ENCODE results near the gene SPSB1. TPM values are rescaled to one million over a fixed set of nuclear protein-coding genes. Genes with fewer than 3 reads are reported as not detected.

Gene SPSB1
- polyA plus RNA-seq, 1 donor (not counting 4 experiments of a cell fraction or from before 2014, with no cell fraction given) = 19.8 TPM

- no peaks in the 10 kb centered on the region for H3K9me3 ChIP-seq (ENCODE audit: control insufficient read depth, low read depth, low read length)
- H3K27ac ChIP-seq (ENCODE audit: control insufficient read depth, insufficient read depth, low read length) = no peak overlapping the region
- DNase-seq (ENCODE audit: low read depth, low spot score) (no peak), FAIRE-seq (no peak)
- no peak overlapping the region for H2AFZ ChIP-seq (ENCODE audit: control insufficient read depth, low read length)
- H3K36me3 ChIP-seq (ENCODE audit: control insufficient read depth in 2 of 2, extremely low read depth in 1 of 2, insufficient read depth in 2 of 2, low read length in 2 of 2) = peaks cover 18 to 20% of the 10 kb centered on the region in 2 experiments
- dilution Hi-C loops (cut with MboI; ENCODE audit: extremely low pct_ligation_motif_present, low sequenced_read_pairs) = no loop called here
- TF ChIP-seq EZH2 (IDR thresholded peaks at IDR 0.05; ENCODE audit: low read length) = no peak
- TF ChIP-seq, protein P1, sequence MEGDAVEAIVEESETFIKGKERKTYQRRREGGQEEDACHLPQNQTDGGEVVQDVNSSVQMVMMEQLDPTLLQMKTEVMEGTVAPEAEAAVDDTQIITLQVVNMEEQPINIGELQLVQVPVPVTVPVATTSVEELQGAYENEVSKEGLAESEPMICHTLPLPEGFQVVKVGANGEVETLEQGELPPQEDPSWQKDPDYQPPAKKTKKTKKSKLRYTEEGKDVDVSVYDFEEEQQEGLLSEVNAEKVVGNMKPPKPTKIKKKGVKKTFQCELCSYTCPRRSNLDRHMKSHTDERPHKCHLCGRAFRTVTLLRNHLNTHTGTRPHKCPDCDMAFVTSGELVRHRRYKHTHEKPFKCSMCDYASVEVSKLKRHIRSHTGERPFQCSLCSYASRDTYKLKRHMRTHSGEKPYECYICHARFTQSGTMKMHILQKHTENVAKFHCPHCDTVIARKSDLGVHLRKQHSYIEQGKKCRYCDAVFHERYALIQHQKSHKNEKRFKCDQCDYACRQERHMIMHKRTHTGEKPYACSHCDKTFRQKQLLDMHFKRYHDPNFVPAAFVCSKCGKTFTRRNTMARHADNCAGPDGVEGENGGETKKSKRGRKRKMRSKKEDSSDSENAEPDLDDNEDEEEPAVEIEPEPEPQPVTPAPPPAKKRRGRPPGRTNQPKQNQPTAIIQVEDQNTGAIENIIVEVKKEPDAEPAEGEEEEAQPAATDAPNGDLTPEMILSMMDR (optimal IDR thresholded peaks at IDR 0.05 in 1 of 3, IDR thresholded peaks at IDR 0.05 in 1 of 3, conservative IDR thresholded peaks at IDR 0.05 in 1 of 3; ENCODE audit: extremely low read depth in 1 of 3, insufficient read depth in 2 of 3, low read length in 3 of 3) = no peak
- no peak overlapping the region for H3K4me2 ChIP-seq (ENCODE audit: control insufficient read depth, extremely low read depth, insufficient read depth, low read depth, low read length)
- H3K79me2 ChIP-seq (ENCODE audit: control insufficient read depth, insufficient read depth, low read length) = peaks cover 53% of the 10 kb centered on the region
- H3K4me1 ChIP-seq (ENCODE audit: control insufficient read depth, extremely low read depth, insufficient read depth, low read length) = peaks cover 9% of the 10 kb centered on the region
- H3K4me3 ChIP-seq (ENCODE audit: control insufficient read depth in 2 of 3, extremely low read depth in 1 of 3, insufficient read depth in 2 of 3, low read depth in 1 of 3, low read length in 3 of 3) = no peak overlapping the region
- H3K27me3 ChIP-seq (ENCODE audit: control insufficient read depth, extremely low read depth, insufficient read depth, low read length) = no peaks in the 10 kb centered on the region
- H3K9ac ChIP-seq (ENCODE audit: control insufficient read depth, extremely low read depth, insufficient read depth, low read length) = no peak overlapping the region
- H4K20me1 ChIP-seq (ENCODE audit: control insufficient read depth, extremely low read depth, insufficient read depth, low read length) = peaks cover 23% of the 10 kb centered on the region
- H3K9me1 ChIP-seq (ENCODE audit: control insufficient read depth, extremely low read depth, insufficient read depth, low read length) = peaks cover 6% of the 10 kb centered on the region
These were observed 59.9 kb downstream of the SPSB1 start for GRCh38 chr1:9352377-9353134.

DNA sequence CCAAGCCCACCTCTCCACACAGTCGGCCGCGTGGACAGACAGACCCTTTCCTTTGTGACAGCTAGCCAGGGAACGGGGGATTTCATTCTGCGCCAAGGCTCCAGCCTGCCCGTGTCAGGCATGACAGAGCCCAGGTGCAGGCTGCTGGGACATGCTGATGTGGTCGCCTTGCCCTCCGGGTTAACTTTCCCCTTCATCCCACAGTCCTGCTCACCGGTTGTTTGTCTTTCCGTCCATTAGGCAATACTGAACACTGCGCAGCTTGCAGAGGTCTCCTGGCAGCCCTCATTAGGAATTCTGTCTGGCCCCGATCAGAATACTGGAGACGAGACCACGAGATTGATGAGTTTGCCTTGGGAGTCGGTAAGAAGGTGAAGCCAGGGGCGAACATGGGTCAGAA lies 62.8 kb downstream of the SPSB1 start:
- no peaks in the 10 kb centered on the region for H3K9me3 ChIP-seq (ENCODE audit: control insufficient read depth, low read depth, low read length)
- no peaks in the 10 kb centered on the region for H3K27me3 ChIP-seq (ENCODE audit: control insufficient read depth, extremely low read depth, insufficient read depth, low read length)
- no peak overlapping the region for H3K27ac ChIP-seq (ENCODE audit: control insufficient read depth, insufficient read depth, low read length)
- H3K79me2 ChIP-seq (ENCODE audit: control insufficient read depth, insufficient read depth, low read length) = peaks cover 39% of the 10 kb centered on the region
- no peak overlapping the region for H3K4me3 ChIP-seq (ENCODE audit: control insufficient read depth in 2 of 3, extremely low read depth in 1 of 3, insufficient read depth in 2 of 3, low read depth in 1 of 3, low read length in 3 of 3)
- no peak overlapping the region for H3K9ac ChIP-seq (ENCODE audit: control insufficient read depth, extremely low read depth, insufficient read depth, low read length)
- TF ChIP-seq, protein P1 (optimal IDR thresholded peaks at IDR 0.05 in 1 of 3, IDR thresholded peaks at IDR 0.05 in 1 of 3, conservative IDR thresholded peaks at IDR 0.05 in 1 of 3; ENCODE audit: extremely low read depth in 1 of 3, insufficient read depth in 2 of 3, low read length in 3 of 3) = no peak
- no peak for TF ChIP-seq EZH2 (IDR thresholded peaks at IDR 0.05; ENCODE audit: low read length)
- peaks cover 18 to 27% of the 10 kb centered on the region in 2 experiments for H3K36me3 ChIP-seq (ENCODE audit: control insufficient read depth in 2 of 2, extremely low read depth in 1 of 2, insufficient read depth in 2 of 2, low read length in 2 of 2)
- H3K4me1 ChIP-seq (ENCODE audit: control insufficient read depth, extremely low read depth, insufficient read depth, low read length) = peaks cover 1% of the 10 kb centered on the region
- FAIRE-seq (no peak), DNase-seq (ENCODE audit: low read depth, low spot score) (no peak)
- no peak overlapping the region for H3K4me2 ChIP-seq (ENCODE audit: control insufficient read depth, extremely low read depth, insufficient read depth, low read depth, low read length)
- peaks cover 6% of the 10 kb centered on the region for H3K9me1 ChIP-seq (ENCODE audit: control insufficient read depth, extremely low read depth, insufficient read depth, low read length)
- H2AFZ ChIP-seq (ENCODE audit: control insufficient read depth, low read length) = no peak overlapping the region
- peaks cover 11% of the 10 kb centered on the region for H4K20me1 ChIP-seq (ENCODE audit: control insufficient read depth, extremely low read depth, insufficient read depth, low read length)
- dilution Hi-C loops (cut with MboI; ENCODE audit: extremely low pct_ligation_motif_present, low sequenced_read_pairs) = no loop called here

All from keratinocyte (primary cell).